HepG2 (cell line): ENCODE measurements around the gene PDZRN4. TPM values are rescaled to one million over a fixed set of nuclear protein-coding genes. Genes with fewer than 3 reads are reported as not detected.
A peak's percentile ranks its signal among the peaks of the same experiment; 100 is the strongest.

Source experiments
- ATF4 ChIP-seq, 2 experiments: fragments of 450-650 bp in 1 of 2; sonication (generic) in 1 of 2; formaldehyde crosslinking; IDR thresholded peaks; 2 replicates each; pipeline versions ENCODE4 v1.5.0 to v1.8.0; 2020 to 2022; ENCODE audit warnings: mild to moderate bottlenecking in 1 of 2, missing genetic modification reagents in 1 of 2
- ATF7-NPFF ChIP-seq: sonication (generic); formaldehyde crosslinking; IDR thresholded peaks from 2 replicates; pipeline ENCODE4 v1.8.1; 2023; ENCODE audit warnings: mild to moderate bottlenecking, low read depth, missing genetic modification reagents, moderate library complexity
- BCL6 ChIP-seq: IDR thresholded peaks from 2 replicates; pipeline ENCODE4 v1.6.1; 2016; ENCODE audit warnings: missing genetic modification reagents, missing compliant biosample characterization
- DPF2 ChIP-seq: sonication (generic); formaldehyde crosslinking; IDR thresholded peaks from 2 replicates; pipeline ENCODE4 v1.4.0; 2020; ENCODE audit warnings: mild to moderate bottlenecking, low read depth, missing genetic modification reagents, borderline replicate concordance
- FOXP4 ChIP-seq: sonication (generic); formaldehyde crosslinking; IDR thresholded peaks from 2 replicates; pipeline ENCODE4 v1.4.0; 2020; ENCODE audit warnings: missing genetic modification reagents
- HHEX ChIP-seq: IDR thresholded peaks from 2 replicates; pipeline ENCODE4 v1.6.1; 2016; ENCODE audit warnings: control low read depth
- HMG20A ChIP-seq: IDR thresholded peaks from 2 replicates; pipeline ENCODE4 v1.6.1; 2016; ENCODE audit warnings: borderline replicate concordance
- HOXA3 ChIP-seq: sonication (generic); formaldehyde crosslinking; IDR thresholded peaks from 2 replicates; pipeline ENCODE4 v1.5.0; 2020; ENCODE audit warnings: missing genetic modification reagents
- NAIF1 ChIP-seq: sonication (generic); formaldehyde crosslinking; IDR thresholded peaks from 2 replicates; pipeline ENCODE4 v1.5.0; 2020; ENCODE audit warnings: mild to moderate bottlenecking, missing genetic modification reagents, borderline replicate concordance
- PREB ChIP-seq: sonication (generic); formaldehyde crosslinking; IDR thresholded peaks from 2 replicates; pipeline ENCODE4 v1.4.0; 2020; ENCODE audit warnings: missing genetic modification reagents
- SIN3A ChIP-seq: IDR thresholded peaks from 2 replicates; pipeline ENCODE4 v1.6.1; 2011; ENCODE audit warnings: low read depth, mild to moderate bottlenecking, control low read depth, low read length, borderline replicate concordance
- ZNF292 ChIP-seq: sonication (generic); formaldehyde crosslinking; IDR thresholded peaks from 2 replicates; pipeline ENCODE4 v1.8.1; 2022; ENCODE audit warnings: mild to moderate bottlenecking, low read depth, missing genetic modification reagents, borderline replicate concordance
- ZNF547 ChIP-seq: sonication (generic); formaldehyde crosslinking; IDR thresholded peaks from 2 replicates; pipeline ENCODE4 v1.5.1; 2020; ENCODE audit warnings: mild to moderate bottlenecking, missing genetic modification reagents
- ZNF556 ChIP-seq: sonication (generic); formaldehyde crosslinking; IDR thresholded peaks from 2 replicates; pipeline ENCODE4 v1.4.0; 2020; ENCODE audit warnings: mild to moderate bottlenecking, missing genetic modification reagents, borderline replicate concordance
- ZNF562 ChIP-seq: sonication (generic); formaldehyde crosslinking; IDR thresholded peaks from 2 replicates; pipeline ENCODE4 v1.8.0; 2022; ENCODE audit warnings: missing genetic modification reagents, borderline replicate concordance
- ZNF597 ChIP-seq: sonication (generic); formaldehyde crosslinking; IDR thresholded peaks from 2 replicates; pipeline ENCODE4 v1.5.0; 2020; ENCODE audit warnings: missing genetic modification reagents
- ZNF607 ChIP-seq: sonication (generic); formaldehyde crosslinking; IDR thresholded peaks from 2 replicates; pipeline ENCODE4 v1.5.1; 2020; ENCODE audit warnings: missing genetic modification reagents, mild to moderate bottlenecking, borderline replicate concordance
- polyA plus RNA-seq, 8 experiments: library from polyadenylated mRNA; depleted of rRNA in 3 of 8; stranded (reverse) in 7 of 8; unstranded in 1 of 8; fragments of >200 nt; fragmentation: Illumina TruSeq in 4 of 8; extraction: Trizol in 4 of 8; gene quantifications; 2 replicates each; pipeline versions ENCODE4 v1.2.1 to v1.2.3, GENCODE V29; 2011 to 2016; ENCODE audit warnings: low read depth in 4 of 8, missing spikeins in 1 of 8, mixed read lengths in 1 of 8; ENCODE audit not compliant: insufficient read depth in 1 of 8
- total RNA-seq, 5 experiments: library from RNA; depleted of rRNA; stranded (reverse); fragments of >200 nt; fragmentation: Illumina TruSeq; extraction: Trizol; gene quantifications; 2 replicates each; pipeline ENCODE4 v1.2.3, GENCODE V29; 2016; ENCODE audit warnings: low read depth in 1 of 5

Gene PDZRN4
- total and polyA plus RNA-seq, 2 of the 13 experiments (the other 11 are each of a cell fraction or from before 2014, with no cell fraction given), result not detected

- no peak for TF ChIP-seq PREB (CRISPR knock-in tag)
- TF ChIP-seq HHEX (CRISPR knock-in tag), result peak; percentile 91
- no peak for TF ChIP-seq NAIF1
- TF ChIP-seq FOXP4 (CRISPR knock-in tag), result peak; percentile 68; the same call in 1 of the 2 replicates
- TF ChIP-seq ZNF607 (CRISPR knock-in tag), result no peak
- peak; percentile 55; the same call in 1 of the 2 replicates for TF ChIP-seq ZNF556 (CRISPR knock-in tag)
- TF ChIP-seq ATF4 (CRISPR knock-in tag; IDR thresholded peaks at IDR 0.05), result 0 out of 4 replicates have a peak, but pooled peaks of 1 of the 2 experiments have one; percentile 34
- no peak for TF ChIP-seq ZNF597 (CRISPR knock-in tag)
- peak; percentile 93 for TF ChIP-seq BCL6 (CRISPR knock-in tag)
- TF ChIP-seq HMG20A (CRISPR knock-in tag), result peak; percentile 66; the same call in 1 of the 2 replicates
- no peak for TF ChIP-seq SIN3A
- peak; percentile 45; the same call in 1 of the 2 replicates for TF ChIP-seq ZNF292
- TF ChIP-seq HOXA3, result peak; percentile 32; the same call in 1 of the 2 replicates
- no peak for TF ChIP-seq ZNF562
- no peak for TF ChIP-seq ATF7-NPFF (CRISPR knock-in tag)
- TF ChIP-seq DPF2, result no peak
- no peak for TF ChIP-seq ZNF547 (CRISPR knock-in tag)
These were observed 98.3 kb downstream of the PDZRN4 start (continued) for GRCh38 chr12:41286426-41286825.
